H1 (cell line): ENCODE data around the gene ABCC4. TPM values are rescaled to one million over a fixed set of nuclear protein-coding genes. Genes with fewer than 3 reads are reported as not detected.

Experiments
- CTCF ChIA-PET: fragments of 300-600 bp; sonication (Branson Sonifier 250); formaldehyde crosslinking; loops from one replicate; lab custom pipeline; 2021; ENCODE audit not compliant: partially characterized antibody; lab: Charles Lee
- POLR2A ChIA-PET: fragments of 300-600 bp; sonication (Branson Sonifier 250); formaldehyde crosslinking; loops from one replicate; lab custom pipeline; 2021; ENCODE audit warnings: inconsistent platforms; ENCODE audit not compliant: partially characterized antibody; lab: Charles Lee
- DNase-seq, 2 experiments: peaks; one replicate each; pipeline versions ENCODE4 v3.0.0 to v3.0.0-alpha.2; 2010 to 2022; ENCODE audit warnings: low spot score in 2 of 2, low read depth in 1 of 2, mixed read lengths in 1 of 2
- FAIRE-seq: peaks from 2 replicates; lab custom pipeline; 2011; peaks lifted over from hg19 to GRCh38; lab: Jason Lieb, UNC
- H2AFZ ChIP-seq: 2 replicates; pipeline ENCODE4 v1.8.1; 2012; ENCODE audit warnings: low read length, inconsistent platforms
- H2AK5ac ChIP-seq: 2 replicates; pipeline ENCODE4 v1.6.1; 2013; ENCODE audit warnings: low read depth, low read length
- H2BK120ac ChIP-seq: replicated peaks from 2 replicates; pipeline ENCODE3; 2013; ENCODE audit warnings: low read depth, low read length, inconsistent platforms
- H2BK12ac ChIP-seq: 2 replicates; pipeline ENCODE4 v1.6.1; 2013; ENCODE audit warnings: low read depth, low read length
- H2BK15ac ChIP-seq: 2 replicates; pipeline ENCODE4 v1.6.1; 2013; ENCODE audit warnings: low read length
- H2BK20ac ChIP-seq: 2 replicates; pipeline ENCODE4 v1.6.1; 2013; ENCODE audit warnings: low read length
- H2BK5ac ChIP-seq: 2 replicates; pipeline ENCODE4 v1.6.1; 2013; ENCODE audit warnings: low read depth, low read length
- H3K14ac ChIP-seq: 2 replicates; pipeline ENCODE4 v1.6.1; 2013; ENCODE audit warnings: inconsistent platforms; ENCODE audit not compliant: insufficient read length
- H3K18ac ChIP-seq: 2 replicates; pipeline ENCODE4 v1.6.1; 2013; ENCODE audit warnings: low read length; ENCODE audit errors: extremely low read depth
- H3K23ac ChIP-seq: 2 replicates; pipeline ENCODE4 v1.6.1; 2013; ENCODE audit warnings: inconsistent platforms; ENCODE audit not compliant: insufficient read length
- H3K23me2 ChIP-seq: 2 replicates; pipeline ENCODE4 v1.6.1; 2013; ENCODE audit warnings: low read depth, low read length
- H3K27ac ChIP-seq: 2 replicates; pipeline ENCODE4 v1.6.1; 2011; ENCODE audit warnings: low read depth, low read length, inconsistent platforms
- H3K27me3 ChIP-seq, 4 experiments: replicated peaks in 1 of 4; 1 replicate in 1 of 4; 2 replicates in 3 of 4; pipeline versions ENCODE4 v1.6.1 to v1.8.1; 2011 to 2013; ENCODE audit warnings: low read length in 3 of 4, mild to moderate bottlenecking in 3 of 4, inconsistent platforms in 2 of 4, mixed read lengths in 2 of 4, moderate library complexity in 1 of 4; ENCODE audit not compliant: control insufficient read depth in 3 of 4, insufficient read depth in 3 of 4; ENCODE audit errors: extremely low read depth in 1 of 4
- H3K36me3 ChIP-seq, 4 experiments: 2 replicates each; pipeline versions ENCODE4 v1.6.1 to v1.8.1; 2011 to 2013; ENCODE audit warnings: mild to moderate bottlenecking in 4 of 4, low read length in 3 of 4, moderate library complexity in 2 of 4, control low read depth in 1 of 4, inconsistent platforms in 1 of 4; ENCODE audit not compliant: insufficient read depth in 4 of 4, control insufficient read depth in 2 of 4
- H3K4ac ChIP-seq: replicated peaks from 2 replicates; pipeline ENCODE3; 2013; ENCODE audit warnings: low read length, low read depth, mixed read lengths, inconsistent platforms; ENCODE audit not compliant: insufficient read length
- H3K4me1 ChIP-seq, 4 experiments: replicated peaks in 1 of 4; 1 replicate in 1 of 4; 2 replicates in 3 of 4; pipeline versions ENCODE4 v1.6.1 to v1.8.1; 2011 to 2013; ENCODE audit warnings: low read length in 3 of 4, inconsistent platforms in 2 of 4, mixed read lengths in 1 of 4; ENCODE audit not compliant: insufficient read depth in 4 of 4, control insufficient read depth in 3 of 4
- H3K4me2 ChIP-seq, 2 experiments: 2 replicates each; pipeline versions ENCODE4 v1.6.1 to v1.8.1; 2011 to 2013; ENCODE audit warnings: low read depth in 2 of 2, low read length in 2 of 2, control low read depth in 1 of 2, inconsistent platforms in 1 of 2, mild to moderate bottlenecking in 1 of 2; ENCODE audit not compliant: insufficient read depth in 1 of 2
- H3K4me3 ChIP-seq, 4 experiments: fragments of 200-600, 300-600 bp in 1 of 4; sonication (generic), shearing (Covaris generic), sonication (Bioruptor Twin) in 1 of 4; 2 replicates each; pipeline versions ENCODE4 v1.5.1 to v1.8.1; 2011 to 2016; ENCODE audit warnings: low read length in 4 of 4, low read depth in 3 of 4, control low read depth in 2 of 4, inconsistent platforms in 2 of 4, mild to moderate bottlenecking in 2 of 4, mixed read lengths in 1 of 4, moderate library complexity in 1 of 4; ENCODE audit not compliant: insufficient read depth in 2 of 4; ENCODE audit errors: extremely low read depth in 1 of 4
- H3K56ac ChIP-seq: replicated peaks from 2 replicates; pipeline ENCODE3; 2013; ENCODE audit warnings: low read depth, mild to moderate bottlenecking, mixed read lengths, low read length, inconsistent platforms; ENCODE audit not compliant: insufficient read length
- H3K79me1 ChIP-seq: 2 replicates; pipeline ENCODE4 v1.6.1; 2013; ENCODE audit warnings: low read depth, low read length, control low read depth
- H3K79me2 ChIP-seq, 2 experiments: 2 replicates each; pipeline versions ENCODE4 v1.6.1 to v1.8.1; 2012 to 2013; ENCODE audit warnings: low read length in 2 of 2, mild to moderate bottlenecking in 2 of 2, inconsistent platforms in 1 of 2; ENCODE audit not compliant: insufficient read depth in 2 of 2, control insufficient read depth in 1 of 2
- H3K9ac ChIP-seq, 4 experiments: replicated peaks in 1 of 4; 1 replicate in 1 of 4; 2 replicates in 3 of 4; pipeline versions ENCODE4 v1.6.1 to v1.8.1; 2011 to 2013; ENCODE audit warnings: low read depth in 3 of 4, low read length in 3 of 4, control low read depth in 2 of 4, mild to moderate bottlenecking in 2 of 4, moderate library complexity in 2 of 4, inconsistent platforms in 1 of 4; ENCODE audit errors: extremely low read depth in 1 of 4
- H3K9me3 ChIP-seq, 2 experiments: 2 replicates each; pipeline versions ENCODE4 v1.6.1 to v1.8.1; 2012 to 2013; ENCODE audit warnings: mild to moderate bottlenecking in 2 of 2, moderate library complexity in 2 of 2, control low read depth in 1 of 2, inconsistent platforms in 1 of 2, low read depth in 1 of 2, low read length in 1 of 2, mixed read lengths in 1 of 2; ENCODE audit not compliant: insufficient read depth in 2 of 2
- H4K20me1 ChIP-seq, 2 experiments: replicated peaks in 1 of 2; 2 replicates each; pipeline versions ENCODE3 to v1.8.1; 2011 to 2013; ENCODE audit warnings: inconsistent platforms in 2 of 2, low read length in 2 of 2, mild to moderate bottlenecking in 1 of 2; ENCODE audit not compliant: insufficient read depth in 2 of 2, control insufficient read depth in 1 of 2
- H4K5ac ChIP-seq: 2 replicates; pipeline ENCODE4 v1.6.1; 2013; ENCODE audit warnings: low read length, low read depth, mixed read lengths, inconsistent platforms; ENCODE audit not compliant: insufficient read length
- H4K8ac ChIP-seq: 2 replicates; pipeline ENCODE4 v1.8.0; 2013; ENCODE audit warnings: mild to moderate bottlenecking, moderate library complexity, low read length, inconsistent platforms; ENCODE audit not compliant: insufficient read depth; ENCODE audit errors: extremely low read depth
- H4K91ac ChIP-seq: replicated peaks from 2 replicates; pipeline ENCODE3; 2013; ENCODE audit warnings: low read length, mixed read lengths, inconsistent platforms; ENCODE audit not compliant: insufficient read length
- GTF2F1 ChIP-seq: IDR thresholded peaks from 2 replicates; pipeline ENCODE4 v1.6.1; 2012; ENCODE audit warnings: low read depth, low read length, improper control_type of control experiment, borderline replicate concordance
- POLR2A ChIP-seq, 2 experiments: IDR thresholded peaks; 1 replicate in 1 of 2; 2 replicates in 1 of 2; pipeline ENCODE4 v1.6.1; 2011; ENCODE audit warnings: low read depth in 2 of 2, low read length in 2 of 2, mild to moderate bottlenecking in 2 of 2; ENCODE audit errors: control extremely low read depth in 1 of 2
- POLR2AphosphoS5 ChIP-seq: IDR thresholded peaks from 2 replicates; pipeline ENCODE4 v1.6.1; 2011; ENCODE audit warnings: low read depth, low read length
- SP2 ChIP-seq: IDR thresholded peaks from 2 replicates; pipeline ENCODE4 v1.6.1; 2012; ENCODE audit warnings: mild to moderate bottlenecking, low read length, inconsistent platforms
- SUZ12 ChIP-seq: fragments of 200-600 bp; sonication (generic); IDR thresholded peaks from 2 replicates; pipeline ENCODE4 v1.6.1; 2012; ENCODE audit warnings: mild to moderate bottlenecking, inconsistent platforms, low read length, moderate library complexity, mixed read lengths
- WGBS, 2 experiments: shearing (Covaris generic) in 1 of 2; methylation state at CpG; one replicate each; pipeline versions ENCODE4 v1.1.6 to v1.1.7; 2013 to 2015; ENCODE audit warnings: low lambda C conversion rate in 2 of 2, mixed read lengths in 2 of 2, inconsistent platforms in 1 of 2, low coverage in 1 of 2, missing lambda C conversion rate in 1 of 2; ENCODE audit not compliant: insufficient replicate concordance in 2 of 2, insufficient coverage in 1 of 2, insufficient read length in 1 of 2; ENCODE audit errors: extremely low coverage in 1 of 2, missing lambda C conversion rate in 1 of 2; 5-methylcytosine and 5-hydroxymethylcytosine counted together
- polyA plus RNA-seq, 7 experiments: library from polyadenylated mRNA; depleted of rRNA in 3 of 7; stranded (reverse) in 5 of 7; unstranded in 2 of 7; fragments of >200 nt in 5 of 7; fragments of 200-250 nt in 2 of 7; gene quantifications; 1 replicate in 5 of 7; 2 replicates in 1 of 7; 4 replicates in 1 of 7; pipeline versions ENCODE4 v1.2.1 to v1.2.3, GENCODE V29; 2011 to 2013; ENCODE audit warnings: missing spikeins in 2 of 7, mixed read lengths in 2 of 7
- total RNA-seq: library from RNA; stranded (reverse); fragmentation: NEBNext Ultra II Directional; extraction: Animal tissue kit (Norgen Biotek cat#: 25700); gene quantifications from 2 replicates; pipeline ENCODE4 v1.2.1, GENCODE V29; 2021

Gene ABCC4
- total and polyA plus RNA-seq, 2 of the 8 experiments (the other 6 are each of a cell fraction or from before 2014, with no cell fraction given): 4.0 to 14.1 TPM

GRCh38 chr13:95235199-95235756 is 66.0 kb downstream of the ABCC4 start:
- POLR2A ChIA-PET: no interaction called here

More at GRCh38 chr13:95235199-95235756, 66.0 kb downstream of the ABCC4 start:
- CTCF ChIA-PET: interaction anchor here (1.0 to 1.3 kb wide), 3 partner anchors 14 to 169 kb away, joined by 3 to 4 read pairs (median 3); no protein-coding TSS in a partner anchor
- no peaks in the 10 kb centered on the region for H3K9me3 ChIP-seq
- H3K18ac ChIP-seq: no peak overlapping the region
- no peak overlapping the region for H2AFZ ChIP-seq
- WGBS, 2 experiments: 86% methylated on average over 3 of the region's 3 CpGs; no CpG with 5 or more reads in 1 of the 2 experiments
- FAIRE-seq (no peak), DNase-seq (no peak)
- no peaks in the 10 kb centered on the region for H4K20me1 ChIP-seq
- H2BK5ac ChIP-seq: no peak overlapping the region
- no peak overlapping the region for H2BK12ac ChIP-seq
- H3K23ac ChIP-seq: no peak overlapping the region
- H3K36me3 ChIP-seq: no peaks in the 10 kb centered on the region
- H3K4ac ChIP-seq: no peak overlapping the region
- no peaks in the 10 kb centered on the region for H3K4me1 ChIP-seq
- H2AK5ac ChIP-seq: no peak overlapping the region
- no peaks in the 10 kb centered on the region for H3K79me1 ChIP-seq
- H3K14ac ChIP-seq: no peak overlapping the region
- H3K23me2 ChIP-seq: no peaks in the 10 kb centered on the region
- no peak overlapping the region for H2BK15ac ChIP-seq
- no peaks in the 10 kb centered on the region for H3K27me3 ChIP-seq
- H4K91ac ChIP-seq: no peak overlapping the region
- H3K4me3 ChIP-seq: no peak overlapping the region
- no peak overlapping the region for H4K8ac ChIP-seq
- H4K5ac ChIP-seq: no peak overlapping the region
- no peak overlapping the region for H3K27ac ChIP-seq
- no peaks in the 10 kb centered on the region for H3K79me2 ChIP-seq
- no peak overlapping the region for H3K9ac ChIP-seq
- H2BK20ac ChIP-seq: no peak overlapping the region
- H3K4me2 ChIP-seq: no peak overlapping the region
- H3K56ac ChIP-seq: no peak overlapping the region
- H2BK120ac ChIP-seq: no peak overlapping the region
- TF ChIP-seq POLR2A (IDR thresholded peaks at IDR 0.05; ENCODE audit: control extremely low read depth in 1 of 2, low read depth in 2 of 2, low read length in 2 of 2) (no peak), SUZ12 (no peak), POLR2AphosphoS5 (no peak), SP2 (no peak), GTF2F1 (no peak)
